IMR-90 (cell line): ENCODE results near the gene ETHE1. TPM values are rescaled to one million over a fixed set of nuclear protein-coding genes. Genes with fewer than 3 reads are reported as not detected.

Experiments
- ATAC-seq: fragments of 200-7000 bp; cut with Tn5 transposase; 2 replicates; pipeline ENCODE4 v1.9.1; 2020; ENCODE audit warnings: low read depth, mild to moderate bottlenecking, moderate library complexity
- BruUV-seq: library from RNA; stranded (reverse); fragments of 400-500 nt; replicated peaks from 2 replicates; lab custom pipeline; 2021; lab: Mats Ljungman, UMichigan
- CTCF ChIA-PET: fragments of 300-600 bp; formaldehyde crosslinking; extraction: SDS; loops from one replicate; lab custom pipeline; 2021; ENCODE audit warnings: antibody characterized with exemption; lab: Yijun Ruan, JAX
- POLR2A ChIA-PET: fragments of 300-600 bp; sonication (Branson Sonifier 250); formaldehyde crosslinking; loops from one replicate; lab custom pipeline; 2022; ENCODE audit warnings: antibody characterized with exemption; ENCODE audit not compliant: unreplicated experiment; lab: Charles Lee
- DNase-seq: peaks from one replicate; pipeline ENCODE4 v3.0.0; 2013
- H2AFZ ChIP-seq: replicated peaks from 2 replicates; pipeline ENCODE3; 2013; ENCODE audit warnings: low read length, mild to moderate bottlenecking; ENCODE audit not compliant: poor library complexity
- H2AK5ac ChIP-seq: 2 replicates; pipeline ENCODE4 v1.6.1; 2013; ENCODE audit warnings: low read depth, low read length, inconsistent platforms
- H2AK9ac ChIP-seq: replicated peaks from 2 replicates; pipeline ENCODE3; 2013; ENCODE audit warnings: mild to moderate bottlenecking, low read depth, low read length, moderate library complexity; ENCODE audit not compliant: poor library complexity
- H2BK120ac ChIP-seq: 2 replicates; pipeline ENCODE4 v1.6.1; 2013; ENCODE audit warnings: low read depth, low read length, inconsistent platforms
- H2BK15ac ChIP-seq: 3 replicates; pipeline ENCODE4 v1.6.1; 2013; ENCODE audit warnings: low read depth, low read length, inconsistent platforms
- H2BK20ac ChIP-seq: 2 replicates; pipeline ENCODE4 v1.6.1; 2013; ENCODE audit warnings: low read depth, mild to moderate bottlenecking, inconsistent platforms, low read length, moderate library complexity
- H2BK5ac ChIP-seq: 2 replicates; pipeline ENCODE4 v1.6.1; 2013; ENCODE audit warnings: mild to moderate bottlenecking, low read depth, low read length, inconsistent platforms; ENCODE audit not compliant: poor library complexity, severe bottlenecking
- H3K14ac ChIP-seq: replicated peaks from 2 replicates; pipeline ENCODE4 v1.6.1; 2013; ENCODE audit warnings: low read depth, low read length, inconsistent platforms
- H3K18ac ChIP-seq: 2 replicates; pipeline ENCODE4 v1.6.1; 2013; ENCODE audit warnings: low read depth, low read length, control low read depth
- H3K23ac ChIP-seq: 2 replicates; pipeline ENCODE4 v1.6.1; 2013; ENCODE audit warnings: low read depth, low read length, inconsistent platforms
- H3K27ac ChIP-seq: 2 replicates; pipeline ENCODE4 v1.5.1; 2013; ENCODE audit warnings: mild to moderate bottlenecking, control low read depth, low read length; ENCODE audit not compliant: insufficient read depth
- H3K27me3 ChIP-seq: 2 replicates; pipeline ENCODE4 v1.6.1; 2013; ENCODE audit warnings: low read length; ENCODE audit not compliant: control insufficient read depth, insufficient read depth
- H3K36me3 ChIP-seq: 2 replicates; pipeline ENCODE4 v1.6.1; 2013; ENCODE audit warnings: low read length, mixed read lengths; ENCODE audit not compliant: control insufficient read depth, insufficient read depth
- H3K4ac ChIP-seq: 2 replicates; pipeline ENCODE4 v1.6.1; 2013; ENCODE audit warnings: low read depth, low read length, inconsistent platforms
- H3K4me1 ChIP-seq: 2 replicates; pipeline ENCODE4 v1.6.1; 2013; ENCODE audit warnings: low read length, mixed read lengths; ENCODE audit not compliant: control insufficient read depth, insufficient read depth
- H3K4me2 ChIP-seq: 2 replicates; pipeline ENCODE4 v1.6.1; 2013; ENCODE audit warnings: low read depth, mild to moderate bottlenecking, control low read depth, low read length, moderate library complexity
- H3K4me3 ChIP-seq: 2 replicates; pipeline ENCODE4 v1.5.1; 2013; ENCODE audit warnings: low read depth, mild to moderate bottlenecking, control low read depth, low read length, moderate library complexity; ENCODE audit not compliant: insufficient read depth
- H3K56ac ChIP-seq: 2 replicates; pipeline ENCODE4 v1.6.1; 2013; ENCODE audit warnings: low read length, inconsistent platforms; ENCODE audit not compliant: insufficient read depth; ENCODE audit errors: extremely low read depth
- H3K79me1 ChIP-seq, 2 experiments: 2 replicates each; pipeline ENCODE4 v1.6.1; 2013; ENCODE audit warnings: low read length in 2 of 2, inconsistent platforms in 1 of 2, low read depth in 1 of 2
- H3K9ac ChIP-seq: 2 replicates; pipeline ENCODE4 v1.6.1; 2013; ENCODE audit warnings: low read depth, low read length, control low read depth
- H3K9me1 ChIP-seq: 2 replicates; pipeline ENCODE4 v1.6.1; 2013; ENCODE audit warnings: low read length, inconsistent platforms; ENCODE audit not compliant: insufficient read depth
- H3K9me3 ChIP-seq: 2 replicates; pipeline ENCODE4 v1.6.1; 2013; ENCODE audit warnings: low read length; ENCODE audit not compliant: control insufficient read depth, insufficient read depth
- H4K20me1 ChIP-seq: 2 replicates; pipeline ENCODE4 v1.6.1; 2013; ENCODE audit warnings: low read length, inconsistent platforms; ENCODE audit not compliant: insufficient read depth
- H4K5ac ChIP-seq: 2 replicates; pipeline ENCODE4 v1.6.1; 2013; ENCODE audit warnings: mild to moderate bottlenecking, low read depth, low read length, control low read depth
- H4K8ac ChIP-seq, 2 experiments: 2 replicates each; pipeline ENCODE4 v1.6.1; 2013; ENCODE audit warnings: low read depth in 2 of 2, low read length in 2 of 2, control low read depth in 1 of 2, inconsistent platforms in 1 of 2
- H4K91ac ChIP-seq: 2 replicates; pipeline ENCODE4 v1.6.1; 2013; ENCODE audit warnings: low read depth, low read length, inconsistent platforms; ENCODE audit not compliant: insufficient read depth
- BHLHE40 ChIP-seq: fragments of 150-350 bp; IDR thresholded peaks from 2 replicates; pipeline ENCODE4 v1.6.1; 2016; ENCODE audit warnings: mild to moderate bottlenecking, low read depth, low read length
- CEBPB ChIP-seq: IDR thresholded peaks from 2 replicates; pipeline ENCODE4 v1.6.1; 2012; ENCODE audit warnings: low read depth, low read length, improper control_type of control experiment
- CHD1 ChIP-seq: IDR thresholded peaks from 2 replicates; pipeline ENCODE4 v1.6.1; 2012; ENCODE audit warnings: low read depth, low read length, improper control_type of control experiment
- FOS ChIP-seq: fragments of 150-350 bp; IDR thresholded peaks from 2 replicates; pipeline ENCODE4 v1.6.1; 2016; ENCODE audit warnings: low read depth, low read length
- MAFK ChIP-seq: IDR thresholded peaks from 2 replicates; pipeline ENCODE4 v1.6.1; 2012; ENCODE audit warnings: low read depth, low read length, improper control_type of control experiment
- MAZ ChIP-seq: IDR thresholded peaks from 2 replicates; pipeline ENCODE4 v1.6.1; 2012; ENCODE audit warnings: low read depth, mild to moderate bottlenecking, low read length, improper control_type of control experiment, moderate library complexity, borderline replicate concordance
- NFE2L2 ChIP-seq: fragments of 150-350 bp; IDR thresholded peaks from 2 replicates; pipeline ENCODE4 v1.6.1; 2016; ENCODE audit warnings: low read depth, mild to moderate bottlenecking, low read length
- POLR2A ChIP-seq: IDR thresholded peaks from 2 replicates; pipeline ENCODE4 v1.6.1; 2012; ENCODE audit warnings: mild to moderate bottlenecking, low read depth, low read length
- RCOR1 ChIP-seq: IDR thresholded peaks from 2 replicates; pipeline ENCODE4 v1.6.1; 2012; ENCODE audit warnings: mild to moderate bottlenecking, low read length, improper control_type of control experiment; ENCODE audit not compliant: insufficient replicate concordance
- RFX5 ChIP-seq: IDR thresholded peaks from 2 replicates; pipeline ENCODE4 v1.8.0; 2012; ENCODE audit warnings: low read depth, mild to moderate bottlenecking, low read length, moderate library complexity
- SMC3 ChIP-seq: fragments of 150-350 bp; IDR thresholded peaks from 2 replicates; pipeline ENCODE4 v1.6.1; 2016; ENCODE audit warnings: low read depth, mild to moderate bottlenecking, antibody characterized with exemption, low read length, moderate library complexity
- WGBS, 2 experiments: methylation state at CpG; one replicate each; pipeline versions ENCODE4 v1.1.5 to v1.1.7; 2013; ENCODE audit warnings: missing lambda C conversion rate in 2 of 2; ENCODE audit not compliant: insufficient read length in 1 of 2; ENCODE audit errors: extremely low coverage in 2 of 2; 5-methylcytosine and 5-hydroxymethylcytosine counted together
- dilution Hi-C: fragments of 300-500 bp; cut with HindIII; formaldehyde crosslinking; loops from one replicate; pipeline ENCODE4 v1.14.3; 2018; ENCODE audit warnings: low sequenced_read_pairs; ENCODE audit not compliant: unreplicated experiment
- in situ Hi-C: fragments of 300-500 bp; cut with MboI; formaldehyde crosslinking; loops from 3 replicates; pipeline ENCODE4 v1.14.3; 2019; ENCODE audit warnings: low sequenced_read_pairs, inconsistent platforms, mixed read lengths
- intact Hi-C: fragments of 100-400 bp; cut with micrococcal nuclease; formaldehyde crosslinking; loops from 2 replicates; pipeline ENCODE4 v1.10.0; 2022
- polyA plus RNA-seq, 3 experiments: library from polyadenylated mRNA; depleted of rRNA; stranded (reverse); fragments of >200 nt; gene quantifications; 2 replicates each; pipeline ENCODE4 v1.2.3, GENCODE V29; 2012; ENCODE audit warnings: low replicate concordance in 1 of 3
- total RNA-seq: library from RNA; depleted of rRNA; stranded (reverse); fragments of >200 nt; gene quantifications from 2 replicates; pipeline ENCODE4 v1.2.3, GENCODE V29; 2012
- TF ChIP-seq, protein P1 (sequence below): fragments of 150-350 bp; IDR thresholded peaks from 2 replicates; pipeline ENCODE4 v1.6.1; 2016; ENCODE audit warnings: low read depth, mild to moderate bottlenecking, low read length, moderate library complexity, borderline replicate concordance
- TF ChIP-seq, protein P2 (sequence below): conservative IDR thresholded peaks from 2 replicates; pipeline ENCODE4 v1.5.1; 2012; ENCODE audit warnings: mild to moderate bottlenecking, low read depth, low read length, improper control_type of control experiment

The ETHE1 gene
- total and polyA plus RNA-seq, 2 of the 4 experiments (the other 2 are of a cell fraction) = 161 to 233 TPM

DNA sequence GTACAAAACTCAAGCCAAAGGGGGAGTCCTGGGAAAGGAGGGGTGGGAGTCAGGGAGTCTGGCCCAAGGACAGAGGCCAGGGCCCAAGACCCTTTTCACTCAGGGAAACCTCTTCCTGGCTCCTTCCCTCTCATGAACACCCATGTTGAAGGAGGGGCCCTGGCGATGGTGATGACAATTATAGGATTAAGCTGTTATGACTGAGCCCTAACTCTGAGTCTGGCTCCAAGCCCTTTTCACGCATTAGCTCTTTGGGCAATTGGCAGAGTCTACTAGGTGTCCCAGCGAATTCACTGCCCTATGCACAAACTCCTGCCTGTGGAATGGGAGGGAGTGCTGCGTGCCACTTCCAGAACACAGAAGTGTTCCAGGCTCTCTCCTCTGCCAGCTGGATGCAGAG, 26.7 kb upstream of the ETHE1 start:
- Histone ChIP-seq H2AFZ (no peak overlapping the region), H3K4me2 (no peak overlapping the region), H4K20me1 (no peaks in the 10 kb centered on the region), H2BK5ac (no peak overlapping the region), H3K18ac (no peak overlapping the region), H2AK5ac (no peak overlapping the region), H2AK9ac (no peak overlapping the region), H3K4ac (no peak overlapping the region), H3K79me1 (peaks cover 7 to 9% of the 10 kb centered on the region in 2 experiments; a peak in 3 of 4 replicates), H3K56ac (no peak overlapping the region), H3K4me3 (no peak overlapping the region), H3K14ac (no peak overlapping the region), H3K4me1 (peaks cover 2% of the 10 kb centered on the region; the same call in 1 of the 2 replicates), H3K27ac (no peak overlapping the region), H3K9me1 (no peaks in the 10 kb centered on the region), H2BK15ac (no peak overlapping the region), H4K5ac (no peak overlapping the region), H2BK120ac (no peak overlapping the region), H4K8ac (no peak overlapping the region), H2BK20ac (no peak overlapping the region), H4K91ac (no peak overlapping the region), H3K9me3 (no peaks in the 10 kb centered on the region), H3K23ac (no peak overlapping the region), H3K27me3 (no peaks in the 10 kb centered on the region), H3K36me3 (peaks cover 31% of the 10 kb centered on the region), H3K9ac (no peak overlapping the region)
- POLR2A ChIA-PET = no interaction called here
- WGBS, 2 experiments = 80% methylated on average over 1 of the region's 4 CpGs; no CpG with 5 or more reads in 1 of the 2 experiments
- DNase-seq (no peak), ATAC-seq (no peak)
- no peak for TF ChIP-seq CEBPB
- TF ChIP-seq RFX5 = no peak
- no peak for TF ChIP-seq NFE2L2
- no peak for TF ChIP-seq MAFK
- TF ChIP-seq FOS = no peak
- TF ChIP-seq RCOR1 = no peak
- no peak for TF ChIP-seq SMC3
- TF ChIP-seq, protein P1, sequence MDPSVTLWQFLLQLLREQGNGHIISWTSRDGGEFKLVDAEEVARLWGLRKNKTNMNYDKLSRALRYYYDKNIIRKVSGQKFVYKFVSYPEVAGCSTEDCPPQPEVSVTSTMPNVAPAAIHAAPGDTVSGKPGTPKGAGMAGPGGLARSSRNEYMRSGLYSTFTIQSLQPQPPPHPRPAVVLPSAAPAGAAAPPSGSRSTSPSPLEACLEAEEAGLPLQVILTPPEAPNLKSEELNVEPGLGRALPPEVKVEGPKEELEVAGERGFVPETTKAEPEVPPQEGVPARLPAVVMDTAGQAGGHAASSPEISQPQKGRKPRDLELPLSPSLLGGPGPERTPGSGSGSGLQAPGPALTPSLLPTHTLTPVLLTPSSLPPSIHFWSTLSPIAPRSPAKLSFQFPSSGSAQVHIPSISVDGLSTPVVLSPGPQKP = no peak
- TF ChIP-seq, protein P2, sequence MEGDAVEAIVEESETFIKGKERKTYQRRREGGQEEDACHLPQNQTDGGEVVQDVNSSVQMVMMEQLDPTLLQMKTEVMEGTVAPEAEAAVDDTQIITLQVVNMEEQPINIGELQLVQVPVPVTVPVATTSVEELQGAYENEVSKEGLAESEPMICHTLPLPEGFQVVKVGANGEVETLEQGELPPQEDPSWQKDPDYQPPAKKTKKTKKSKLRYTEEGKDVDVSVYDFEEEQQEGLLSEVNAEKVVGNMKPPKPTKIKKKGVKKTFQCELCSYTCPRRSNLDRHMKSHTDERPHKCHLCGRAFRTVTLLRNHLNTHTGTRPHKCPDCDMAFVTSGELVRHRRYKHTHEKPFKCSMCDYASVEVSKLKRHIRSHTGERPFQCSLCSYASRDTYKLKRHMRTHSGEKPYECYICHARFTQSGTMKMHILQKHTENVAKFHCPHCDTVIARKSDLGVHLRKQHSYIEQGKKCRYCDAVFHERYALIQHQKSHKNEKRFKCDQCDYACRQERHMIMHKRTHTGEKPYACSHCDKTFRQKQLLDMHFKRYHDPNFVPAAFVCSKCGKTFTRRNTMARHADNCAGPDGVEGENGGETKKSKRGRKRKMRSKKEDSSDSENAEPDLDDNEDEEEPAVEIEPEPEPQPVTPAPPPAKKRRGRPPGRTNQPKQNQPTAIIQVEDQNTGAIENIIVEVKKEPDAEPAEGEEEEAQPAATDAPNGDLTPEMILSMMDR = no peak
- no peak for TF ChIP-seq BHLHE40
- no peak for TF ChIP-seq MAZ
- TF ChIP-seq CHD1 = no peak
- TF ChIP-seq POLR2A = no peak
- in situ Hi-C loops = loop anchor here (5.0 kb wide), 1 partner anchor 99 kb away; no protein-coding TSS in a partner anchor
- CTCF ChIA-PET = interaction anchor here (2.8 kb wide), 1 partner anchor 18 kb away, joined by 15 read pairs; no protein-coding TSS in a partner anchor
- dilution Hi-C loops = no loop called here
- BruUV-seq = no TSS peak
- intact Hi-C loops = no loop called here
